ENCODE data around the gene MAD1L1.
"Not testable (repeated sequence)": the region's sequence is repeated elsewhere in the genome, so short reads cannot be mapped to it uniquely, and the experiment has no call there.

MAD1L1 gene

GRCh38 chr7:2003451-2003930, 229.3 kb downstream of the MAD1L1 start:
- H3K27ac Mint-ChIP-seq: no peak overlapping the region
- H3K27me3 Mint-ChIP-seq: no peaks in the 10 kb centered on the region
- no peaks in the 10 kb centered on the region for H3K36me3 Mint-ChIP-seq
- H3K4me3 Mint-ChIP-seq: no peak overlapping the region
- H3K4me1 Mint-ChIP-seq: peaks cover 9% of the 10 kb centered on the region
- H3K9me3 Mint-ChIP-seq: no peaks in the 10 kb centered on the region

- Mint-ChIP-seq H3K27me3 (no peaks in the 10 kb centered on the region), H3K36me3 (no peaks in the 10 kb centered on the region), H3K9me3 (no peaks in the 10 kb centered on the region), H3K4me3 (no peak overlapping the region), H3K27ac (no peak overlapping the region), H3K4me1 (peaks cover 9% of the 10 kb centered on the region)
These were observed 229.9 kb downstream of the MAD1L1 start for GRCh38 chr7:2002561-2003450.

DNA sequence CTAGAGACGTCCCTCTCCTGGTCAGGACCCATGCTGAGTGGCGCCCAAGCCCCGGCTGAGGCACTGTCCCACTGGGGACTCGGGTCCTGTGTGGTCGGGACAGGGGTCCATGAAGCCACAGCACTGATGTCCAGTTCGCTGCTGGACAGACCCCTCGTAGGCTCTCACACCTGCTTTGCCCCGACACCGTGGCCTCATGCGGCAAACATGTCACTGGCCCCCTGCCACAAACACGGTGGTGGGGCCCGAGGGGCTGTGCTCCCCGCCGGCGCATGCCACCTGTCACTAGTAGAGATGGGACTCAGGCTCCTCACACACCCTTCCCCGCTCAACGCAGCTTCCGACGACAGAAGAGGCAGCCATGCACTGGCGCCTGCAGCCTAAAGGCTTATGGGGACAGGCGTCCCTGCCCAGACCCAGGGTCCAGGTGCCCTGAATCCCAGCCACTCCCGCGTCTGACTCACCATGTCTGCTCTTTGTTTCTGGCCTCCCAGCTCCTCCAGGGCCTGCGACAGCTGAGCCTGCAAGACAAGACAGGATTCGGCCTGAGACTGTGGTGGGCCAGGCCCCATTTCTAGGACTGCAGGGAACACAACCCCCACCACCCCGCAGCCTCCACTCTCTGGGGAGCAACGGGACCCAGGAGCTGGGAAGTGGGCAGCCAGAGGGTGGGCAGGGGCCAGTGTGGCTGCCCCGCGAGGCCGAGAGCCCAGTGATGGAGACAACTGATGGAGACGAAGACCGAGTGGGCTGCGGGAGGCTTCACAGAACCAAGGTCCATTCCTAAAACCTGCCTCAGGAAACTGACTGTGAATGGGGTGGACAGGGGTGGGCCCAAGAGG, 230.9 kb downstream of the MAD1L1 start:
- Mint-ChIP-seq H3K27me3 (no peaks in the 10 kb centered on the region), H3K36me3 (no peaks in the 10 kb centered on the region), H3K4me1 (peaks cover 9% of the 10 kb centered on the region), H3K9me3 (no peaks in the 10 kb centered on the region), H3K27ac (no peak overlapping the region), H3K4me3 (no peak overlapping the region)

DNA sequence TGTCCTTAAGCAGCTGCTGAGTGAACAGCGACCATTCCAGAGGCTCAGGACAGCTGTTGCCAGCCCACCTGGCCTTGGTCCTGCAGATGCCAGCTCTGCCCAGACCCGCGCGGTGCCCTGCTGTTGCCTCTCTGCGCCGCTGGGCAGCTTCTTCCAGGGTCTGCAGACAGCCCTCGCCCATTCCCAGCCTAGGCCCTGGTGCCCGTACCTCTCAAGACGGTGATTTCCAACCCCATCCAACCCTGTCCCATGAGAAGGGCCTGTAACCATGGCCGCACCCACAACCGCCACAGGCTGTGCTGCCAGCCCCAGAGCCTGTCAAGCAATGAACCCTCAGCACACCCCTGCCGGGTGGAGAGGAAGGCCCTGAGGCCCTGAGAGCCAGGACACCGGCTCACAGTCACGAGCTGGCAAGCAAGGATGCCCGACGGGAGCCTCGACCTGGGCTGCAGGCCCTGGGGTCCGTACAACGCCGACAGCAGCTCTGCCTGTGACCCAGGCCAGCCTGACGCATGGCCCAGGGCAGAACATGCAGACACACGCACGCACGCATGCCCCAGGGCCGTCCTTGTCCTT, 231.9 kb downstream of the MAD1L1 start:
- Mint-ChIP-seq H3K27me3 (no peaks in the 10 kb centered on the region), H3K27ac (no peak overlapping the region), H3K4me1 (peaks cover 9% of the 10 kb centered on the region), H3K9me3 (no peaks in the 10 kb centered on the region), H3K4me3 (no peak overlapping the region), H3K36me3 (no peaks in the 10 kb centered on the region)

DNA sequence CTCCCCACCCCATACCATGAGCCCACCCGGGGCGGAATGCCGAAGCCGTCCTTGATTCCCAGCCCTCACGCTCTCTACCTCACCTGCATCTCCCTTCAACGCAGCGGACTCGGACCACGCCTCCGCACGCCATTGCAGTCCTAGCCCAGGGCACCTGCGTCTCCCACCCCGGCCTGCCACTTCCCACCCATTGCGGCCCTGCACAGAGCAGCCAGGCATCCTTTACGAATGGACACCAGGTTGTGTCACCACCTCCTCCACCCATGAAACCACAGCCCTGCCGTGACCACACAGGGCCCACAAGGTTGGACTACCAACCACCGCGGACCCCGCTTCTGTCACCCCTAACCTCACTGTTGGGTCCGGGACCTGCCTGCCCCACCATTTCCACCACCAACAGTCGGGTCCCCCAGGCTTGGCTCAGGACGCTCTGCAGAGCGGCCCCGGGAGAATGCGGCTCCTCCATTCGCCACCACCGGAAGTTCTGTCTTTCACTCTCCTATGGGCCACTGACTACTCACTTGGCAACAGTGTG, 232.5 kb downstream of the MAD1L1 start:
- Mint-ChIP-seq H3K36me3 (no peaks in the 10 kb centered on the region), H3K9me3 (no peaks in the 10 kb centered on the region), H3K4me3 (no peak overlapping the region), H3K4me1 (peaks cover 9% of the 10 kb centered on the region), H3K27ac (peak overlapping the region; percentile 15), H3K27me3 (no peaks in the 10 kb centered on the region)

DNA sequence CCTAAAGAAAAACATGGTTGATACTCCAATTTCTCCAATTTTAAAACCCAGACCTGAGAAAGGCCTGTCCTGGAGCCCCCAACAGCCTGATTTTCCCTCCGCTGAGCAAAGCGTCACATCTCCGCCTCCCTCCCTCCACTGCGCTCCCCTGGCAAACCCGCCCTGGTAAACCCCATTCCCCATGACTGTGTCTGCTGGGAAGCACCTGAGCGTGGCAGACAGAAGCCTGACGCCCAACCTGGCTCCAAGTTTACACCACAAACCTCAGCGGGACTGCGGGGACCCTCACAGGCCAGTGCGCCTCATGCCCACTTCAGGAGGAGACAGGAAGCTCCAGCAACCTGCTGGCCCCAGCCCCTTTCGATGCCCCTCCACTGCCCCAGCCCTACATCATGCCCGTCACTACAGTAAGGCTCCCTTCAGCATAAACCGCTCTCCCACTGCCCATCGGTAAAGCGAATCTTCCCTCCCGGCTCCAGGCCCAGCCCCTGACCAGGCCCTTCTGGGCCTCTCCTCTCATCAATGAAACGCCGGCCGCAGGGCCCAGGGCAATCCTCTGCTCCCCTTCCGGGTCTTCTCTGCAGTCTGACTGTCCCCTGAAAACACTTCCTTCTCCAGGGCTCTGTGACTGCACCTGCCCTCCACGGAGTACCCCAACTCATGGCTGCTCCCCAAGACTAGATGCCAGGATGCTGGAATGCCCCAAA, 233.3 kb downstream of the MAD1L1 start:
- H3K36me3 Mint-ChIP-seq: no peaks in the 10 kb centered on the region
- H3K27me3 Mint-ChIP-seq: no peaks in the 10 kb centered on the region
- H3K27ac Mint-ChIP-seq: no peak overlapping the region

GRCh38 chr7:1998146-1998545, 234.6 kb downstream of the MAD1L1 start:
- Mint-ChIP-seq H3K27ac (no peak overlapping the region), H3K36me3 (no peaks in the 10 kb centered on the region), H3K4me3 (no peak overlapping the region), H3K27me3 (no peaks in the 10 kb centered on the region), H3K9me3 (no peaks in the 10 kb centered on the region), H3K4me1 (peaks cover 9% of the 10 kb centered on the region)

More for the DNA sequence above, 233.3 kb downstream of the MAD1L1 start:
- no peak overlapping the region for H3K4me3 Mint-ChIP-seq
- H3K9me3 Mint-ChIP-seq: no peaks in the 10 kb centered on the region
- H3K4me1 Mint-ChIP-seq: peaks cover 9% of the 10 kb centered on the region

DNA sequence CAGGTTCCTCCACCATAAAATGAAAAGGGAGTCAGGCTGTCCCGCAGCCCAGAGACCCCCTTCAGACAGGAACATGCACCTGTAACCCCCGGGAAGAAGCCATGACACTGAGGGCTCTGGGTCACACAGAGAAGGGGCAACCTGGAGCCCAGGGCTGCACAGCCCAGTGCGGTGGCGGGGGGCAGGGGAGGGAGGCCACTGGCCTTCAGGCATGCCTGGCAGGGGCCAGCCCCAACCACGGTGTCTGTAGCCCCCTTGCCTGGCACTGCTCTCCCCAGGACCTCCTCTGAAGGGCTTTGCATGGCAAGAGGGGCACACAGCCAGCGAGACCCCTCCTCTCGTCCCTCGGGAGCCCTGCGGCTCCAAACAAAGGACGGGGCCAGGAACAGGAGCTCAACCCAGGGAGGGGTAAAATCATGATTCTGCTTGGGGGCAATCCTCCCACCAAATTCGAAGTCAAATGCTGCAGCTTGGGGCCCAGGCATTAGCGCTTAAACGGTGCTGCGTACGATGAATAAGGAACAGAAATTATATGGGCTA, 235.1 kb downstream of the MAD1L1 start:
- no peaks in the 10 kb centered on the region for H3K27me3 Mint-ChIP-seq
- no peaks in the 10 kb centered on the region for H3K36me3 Mint-ChIP-seq
- no peak overlapping the region for H3K4me3 Mint-ChIP-seq
- H3K9me3 Mint-ChIP-seq: no peaks in the 10 kb centered on the region
- no peak overlapping the region for H3K27ac Mint-ChIP-seq
- H3K4me1 Mint-ChIP-seq: peaks cover 9% of the 10 kb centered on the region

GRCh38 chr7:1996816-1997215, 235.9 kb downstream of the MAD1L1 start:
- Mint-ChIP-seq H3K27ac (no peak overlapping the region), H3K9me3 (no peaks in the 10 kb centered on the region), H3K36me3 (no peaks in the 10 kb centered on the region), H3K4me1 (peaks cover 9% of the 10 kb centered on the region), H3K27me3 (no peaks in the 10 kb centered on the region), H3K4me3 (no peak overlapping the region)

GRCh38 chr7:1995911-1996420, 236.8 kb downstream of the MAD1L1 start:
- H3K27ac Mint-ChIP-seq, H3K4me1 Mint-ChIP-seq, H3K9me3 Mint-ChIP-seq, H3K4me3 Mint-ChIP-seq, H3K27me3 Mint-ChIP-seq, H3K36me3 Mint-ChIP-seq: not testable (repeated sequence)

GRCh38 chr7:1995426-1995825, 237.3 kb downstream of the MAD1L1 start:
- peaks cover 8% of the 10 kb centered on the region for H3K4me1 Mint-ChIP-seq
- H3K4me3 Mint-ChIP-seq: no peak overlapping the region
- no peak overlapping the region for H3K27ac Mint-ChIP-seq
- no peaks in the 10 kb centered on the region for H3K27me3 Mint-ChIP-seq
- H3K9me3 Mint-ChIP-seq: no peaks in the 10 kb centered on the region
- no peaks in the 10 kb centered on the region for H3K36me3 Mint-ChIP-seq

DNA sequence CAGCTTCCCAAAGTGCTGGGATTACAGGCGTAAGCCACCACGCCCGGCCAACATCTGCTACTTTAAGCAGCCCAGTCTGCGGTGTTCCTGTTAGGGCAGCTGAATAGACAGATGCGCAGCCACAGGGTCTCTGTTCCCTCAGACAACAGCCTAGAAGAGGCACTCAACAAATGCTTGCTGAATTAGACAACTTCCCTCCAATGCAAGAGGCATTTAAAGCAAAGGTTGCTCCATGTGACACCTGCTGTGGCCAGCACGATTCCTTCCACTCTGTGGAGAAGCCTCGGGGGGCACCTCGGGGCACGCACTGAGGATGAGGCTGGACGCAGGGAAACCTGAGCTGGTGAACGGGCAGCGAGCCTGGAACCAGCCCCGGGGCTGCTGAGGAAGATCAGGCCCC, 237.8 kb downstream of the MAD1L1 start:
- peaks cover 3% of the 10 kb centered on the region for H3K4me1 Mint-ChIP-seq
- H3K4me3 Mint-ChIP-seq: no peak overlapping the region
- no peaks in the 10 kb centered on the region for H3K27me3 Mint-ChIP-seq
- H3K27ac Mint-ChIP-seq: no peak overlapping the region
- no peaks in the 10 kb centered on the region for H3K36me3 Mint-ChIP-seq
- no peaks in the 10 kb centered on the region for H3K9me3 Mint-ChIP-seq

- Mint-ChIP-seq H3K9me3 (no peaks in the 10 kb centered on the region), H3K27ac (no peak overlapping the region), H3K27me3 (no peaks in the 10 kb centered on the region), H3K36me3 (no peaks in the 10 kb centered on the region), H3K4me3 (no peak overlapping the region), H3K4me1 (no peaks in the 10 kb centered on the region)
These were observed 238.7 kb downstream of the MAD1L1 start for GRCh38 chr7:1993776-1994740.

All from activated naive CD4-positive, alpha-beta T cell treated with anti-CD3 and anti-CD28 coated beads, Interleukin-2, amount 50 U/mL, for 24 hours (primary cell).